Skin epidermis (tissue), 12 donors: ENCODE measurements around the gene PDE4D.
"Not testable (repeated sequence)": the region's sequence is repeated elsewhere in the genome, so short reads cannot be mapped to it uniquely, and the experiment has no call there.

Experiments used
- H3K27ac ChIP-seq, 21 experiments: fragments of 200-600 bp; sonication (generic) in 11 of 21; one replicate each; pipeline ENCODE4 v1.5.0; 2020; ENCODE audit warnings: mild to moderate bottlenecking in 3 of 21, inconsistent platforms in 2 of 21, moderate library complexity in 2 of 21
- H3K4me3 ChIP-seq, 7 experiments: fragments of 200-600 bp; sonication (generic) in 2 of 7; one replicate each; pipeline ENCODE4 v1.5.0; 2020; ENCODE audit warnings: inconsistent platforms in 2 of 7, mild to moderate bottlenecking in 2 of 7, moderate library complexity in 1 of 7

Gene PDE4D

DNA sequence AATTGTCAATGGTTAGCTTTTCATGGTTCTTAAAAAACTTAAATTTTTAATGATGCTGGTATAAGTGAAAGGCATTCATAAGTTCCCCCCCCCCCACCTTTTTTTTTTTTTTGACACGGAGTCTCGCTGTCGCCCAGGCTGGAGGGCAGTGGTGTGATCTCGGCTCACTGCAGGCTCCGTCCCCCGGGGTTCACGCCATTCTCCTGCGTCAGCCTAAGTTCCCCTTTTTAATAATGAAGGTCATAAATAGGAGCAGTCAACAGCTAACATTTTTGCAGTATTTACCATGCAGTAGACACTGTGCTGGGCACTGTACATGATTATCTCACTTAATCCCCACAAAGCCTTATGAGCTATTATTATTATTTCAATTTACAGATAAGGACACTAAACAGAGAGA, 556.3 kb downstream of the PDE4D start:
- no peak overlapping the region for H3K4me3 ChIP-seq
- H3K27ac ChIP-seq, result no peak overlapping the region

DNA sequence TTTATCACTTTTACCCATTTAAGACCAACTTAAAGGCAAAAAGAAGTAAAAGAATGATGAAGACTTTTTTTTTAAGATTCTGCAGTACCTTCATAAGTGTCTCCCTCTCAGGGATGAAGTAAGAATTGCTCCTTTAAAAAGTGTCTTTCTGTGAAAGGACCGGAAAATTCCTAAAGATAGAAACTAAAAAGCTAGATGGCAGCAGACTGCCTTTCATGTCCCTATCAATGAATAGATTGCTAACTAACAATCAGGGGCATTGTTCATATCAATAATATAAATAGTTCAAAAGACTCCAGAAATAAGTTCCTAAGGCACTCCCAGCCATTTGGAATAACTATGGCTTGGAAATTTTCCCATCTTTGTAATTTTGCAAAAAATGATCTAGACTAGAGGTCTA, 558.0 kb downstream of the PDE4D start:
- Histone ChIP-seq H3K27ac (no peak overlapping the region), H3K4me3 (no peak overlapping the region)

GRCh38 chr5:59333416-59333815, 560.1 kb downstream of the PDE4D start:
- Histone ChIP-seq H3K4me3 (no peak overlapping the region), H3K27ac (no peak overlapping the region)

GRCh38 chr5:59332236-59332973, 561.1 kb downstream of the PDE4D start:
- Histone ChIP-seq H3K27ac (no peak overlapping the region), H3K4me3 (no peak overlapping the region)

- H3K27ac ChIP-seq, result no peak overlapping the region
Observed at GRCh38 chr5:59330680-59331079, 562.8 kb downstream of the PDE4D start.

GRCh38 chr5:59328709-59329296, 564.7 kb downstream of the PDE4D start:
- Histone ChIP-seq H3K4me3 (no peak overlapping the region), H3K27ac (no peak overlapping the region)

More at GRCh38 chr5:59330680-59331079, 562.8 kb downstream of the PDE4D start:
- H3K4me3 ChIP-seq, result no peak overlapping the region

DNA sequence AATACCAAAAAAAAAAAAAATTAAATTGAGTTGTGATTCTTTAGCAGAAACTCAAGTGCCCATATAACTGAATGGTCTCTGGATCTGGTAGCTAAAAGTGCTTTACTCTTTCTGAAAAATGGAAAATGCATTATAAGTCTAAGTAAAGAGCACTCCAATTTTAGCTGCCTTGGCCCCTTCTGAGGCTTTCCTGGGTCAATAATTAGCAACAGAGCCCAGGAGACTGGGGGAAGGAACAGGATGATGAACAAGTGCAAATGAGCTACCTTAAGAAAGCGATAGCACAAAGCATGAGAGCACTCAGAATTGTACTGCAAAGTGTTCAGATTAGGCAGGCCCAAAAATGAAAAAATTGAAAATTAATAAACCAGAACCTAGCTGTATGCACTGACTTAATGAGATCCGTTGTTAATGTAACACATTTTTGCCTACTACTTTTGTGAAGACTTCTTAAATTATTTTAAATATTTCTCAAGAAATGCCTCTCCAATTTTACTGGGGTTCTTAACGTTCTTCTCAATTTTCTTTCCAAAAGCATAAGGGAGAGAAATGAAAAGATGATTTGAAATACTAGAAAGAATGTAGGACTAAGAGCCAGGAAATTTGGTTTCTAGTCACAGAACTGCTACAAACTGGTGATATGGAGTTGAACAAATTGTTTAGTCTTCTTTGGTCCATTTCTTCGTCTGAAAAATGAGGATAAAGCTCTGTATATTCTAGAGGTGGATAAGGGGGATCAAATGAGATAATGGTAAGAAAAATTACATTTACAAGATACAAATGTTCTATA, 566.1 kb downstream of the PDE4D start:
- no peak overlapping the region for H3K27ac ChIP-seq
- H3K4me3 ChIP-seq, result no peak overlapping the region

DNA sequence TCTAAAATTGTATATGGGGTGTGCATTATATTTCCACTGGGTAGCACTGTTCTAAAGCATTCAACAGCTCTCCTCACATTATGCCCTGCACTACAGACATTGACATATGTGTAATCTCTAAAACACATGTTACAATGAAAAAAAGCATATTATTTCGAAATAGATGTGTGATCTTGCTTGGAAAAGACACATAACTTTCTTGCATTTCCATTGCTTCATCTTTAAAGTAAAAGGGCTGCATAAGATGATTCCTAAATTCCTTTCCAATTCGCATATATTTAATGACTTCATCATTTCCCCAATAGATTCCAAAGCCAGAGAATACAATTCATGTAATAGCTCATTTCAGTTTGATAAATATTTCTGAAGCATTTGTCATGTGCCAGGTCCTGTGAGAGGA, 566.9 kb downstream of the PDE4D start:
- no peak overlapping the region for H3K27ac ChIP-seq
- no peak overlapping the region for H3K4me3 ChIP-seq

GRCh38 chr5:59325070-59325469, 568.5 kb downstream of the PDE4D start:
- no peak overlapping the region for H3K27ac ChIP-seq

DNA sequence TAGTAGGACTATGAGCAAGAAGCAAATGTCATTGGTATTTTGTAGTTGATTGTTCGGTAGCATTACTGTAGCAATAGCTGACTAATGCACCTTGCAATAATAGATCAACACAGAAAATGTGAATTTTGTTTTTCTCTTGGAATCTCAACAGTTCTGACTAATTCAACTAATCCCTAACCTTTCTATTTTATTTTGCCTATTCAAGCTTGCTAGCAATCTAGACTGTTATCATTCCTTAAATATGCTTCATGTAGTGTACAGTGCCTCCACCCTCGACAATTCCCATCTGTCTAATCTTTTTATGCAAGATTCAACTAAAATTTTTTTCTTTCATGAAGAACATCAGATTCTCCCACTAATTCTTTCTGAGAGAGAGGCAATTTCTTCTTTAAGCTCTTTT, 570.6 kb downstream of the PDE4D start:
- no peak overlapping the region for H3K27ac ChIP-seq

More at GRCh38 chr5:59325070-59325469, 568.5 kb downstream of the PDE4D start:
- H3K4me3 ChIP-seq, result no peak overlapping the region

GRCh38 chr5:59322058-59322457, 571.5 kb downstream of the PDE4D start:
- Histone ChIP-seq H3K27ac (no peak overlapping the region), H3K4me3 (no peak overlapping the region)

More for the DNA sequence above, 570.6 kb downstream of the PDE4D start:
- no peak overlapping the region for H3K4me3 ChIP-seq

GRCh38 chr5:59321642-59322041, 571.9 kb downstream of the PDE4D start:
- Histone ChIP-seq H3K27ac (no peak overlapping the region), H3K4me3 (no peak overlapping the region)

GRCh38 chr5:59320420-59320819, 573.1 kb downstream of the PDE4D start:
- Histone ChIP-seq H3K27ac (no peak overlapping the region), H3K4me3 (no peak overlapping the region)

DNA sequence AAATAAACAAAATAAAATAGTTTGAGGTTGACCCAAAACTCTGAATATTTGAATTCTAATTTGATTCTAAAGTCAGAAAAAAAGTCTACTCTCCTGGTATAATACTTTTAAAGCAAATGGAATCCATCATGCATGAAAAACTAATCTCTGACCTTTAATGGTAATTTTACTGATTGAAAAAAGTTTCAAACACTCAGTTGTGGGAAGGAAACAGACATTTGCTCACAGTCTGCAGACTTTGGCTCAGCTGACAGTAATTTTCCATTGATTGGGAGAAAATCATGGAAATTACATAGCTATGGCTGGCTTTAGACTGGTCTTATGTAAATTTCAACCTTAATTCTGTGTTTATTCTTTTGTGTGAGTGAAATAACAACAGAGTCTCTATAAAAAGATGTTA, 574.3 kb downstream of the PDE4D start:
- Histone ChIP-seq H3K4me3 (no peak overlapping the region), H3K27ac (no peak overlapping the region)

GRCh38 chr5:59317774-59318205, 575.7 kb downstream of the PDE4D start:
- H3K4me3 ChIP-seq, result no peak overlapping the region

DNA sequence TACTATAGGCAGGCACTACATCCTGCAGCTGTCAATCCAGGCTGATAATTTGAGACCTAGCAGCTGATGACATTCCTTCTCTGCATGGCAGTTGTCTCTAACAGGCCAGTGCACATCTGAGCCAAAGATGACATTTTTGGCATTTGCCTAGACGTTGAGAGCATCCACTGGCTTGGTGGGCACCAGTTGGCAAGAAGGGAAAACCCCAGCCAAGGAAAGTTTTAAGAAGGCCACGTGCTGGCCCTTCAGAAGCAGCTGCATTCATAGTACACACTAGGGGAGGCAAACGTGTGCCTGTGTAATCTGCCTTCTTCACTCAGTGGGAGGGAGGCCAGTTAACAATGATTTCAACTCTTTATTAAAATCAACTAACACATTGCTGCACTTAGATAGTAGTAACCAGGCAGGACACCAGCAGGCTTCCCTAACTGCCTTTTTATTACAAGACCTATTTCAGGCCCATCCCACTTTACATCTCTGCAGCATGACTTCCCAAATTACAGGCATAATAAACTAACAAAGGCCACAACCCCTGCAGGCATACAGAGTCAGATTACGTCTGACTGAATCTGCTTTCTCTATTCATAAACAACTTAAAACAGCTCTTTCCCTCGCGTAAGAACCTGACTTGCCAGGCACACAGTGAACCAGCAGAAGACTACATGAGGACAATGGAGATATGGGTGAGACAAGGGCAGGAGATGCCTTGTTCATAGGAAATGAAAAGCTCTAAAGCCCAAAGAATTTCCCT, 576.3 kb downstream of the PDE4D start:
- peak overlapping the region in 6 of 21 experiments; percentile 21 to 61 (median 48) for H3K27ac ChIP-seq
- no peak overlapping the region for H3K4me3 ChIP-seq

More at GRCh38 chr5:59317774-59318205, 575.7 kb downstream of the PDE4D start:
- H3K27ac ChIP-seq, result peak overlapping the region in 6 of 21 experiments; percentile 21 to 61 (median 48)

DNA sequence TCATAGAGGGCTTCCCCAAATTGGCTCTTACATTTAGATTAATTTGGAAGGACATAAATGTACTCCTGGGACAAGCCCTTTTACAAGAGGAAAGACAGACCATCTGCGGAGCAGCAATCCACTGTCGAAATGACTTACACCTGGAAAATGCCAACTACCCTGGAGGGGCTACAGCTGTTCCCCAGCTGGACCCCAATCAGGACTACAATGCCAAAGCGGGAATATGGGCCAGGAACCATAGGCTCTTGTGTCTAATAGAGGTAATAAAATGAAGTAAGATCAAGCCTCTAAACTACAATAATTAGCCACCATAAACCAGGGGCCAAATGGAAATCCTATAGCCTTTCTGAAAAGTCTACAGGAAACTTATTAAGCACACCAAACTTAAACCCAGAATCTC, 581.3 kb downstream of the PDE4D start:
- Histone ChIP-seq H3K27ac (no peak overlapping the region), H3K4me3 (no peak overlapping the region)

GRCh38 chr5:59308685-59309084, 584.8 kb downstream of the PDE4D start:
- not testable (repeated sequence) for H3K27ac ChIP-seq

DNA sequence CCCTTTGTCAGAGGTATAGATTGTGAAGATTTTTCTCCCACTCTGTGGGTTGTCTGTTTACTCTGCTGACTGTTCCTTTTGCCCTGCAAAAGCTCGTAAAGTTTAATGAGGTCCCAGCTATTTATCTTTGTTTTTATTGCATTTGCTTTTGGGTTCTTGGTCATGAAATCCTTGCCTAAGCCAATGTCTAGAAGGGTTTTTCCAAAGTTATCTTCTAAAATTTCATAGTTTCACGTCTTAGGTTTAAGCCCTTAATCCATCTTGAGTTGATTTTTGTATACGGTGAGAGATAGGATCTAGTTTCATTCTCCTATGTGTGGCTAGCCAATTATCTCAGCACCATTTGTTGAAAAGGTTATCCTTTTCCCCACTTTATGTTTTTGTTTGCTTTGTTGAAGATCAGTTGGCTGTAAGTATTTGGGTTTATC, 590.2 kb downstream of the PDE4D start:
- not testable (repeated sequence) for H3K4me3 ChIP-seq, H3K27ac ChIP-seq

More at GRCh38 chr5:59308685-59309084, 584.8 kb downstream of the PDE4D start:
- not testable (repeated sequence) for H3K4me3 ChIP-seq

DNA sequence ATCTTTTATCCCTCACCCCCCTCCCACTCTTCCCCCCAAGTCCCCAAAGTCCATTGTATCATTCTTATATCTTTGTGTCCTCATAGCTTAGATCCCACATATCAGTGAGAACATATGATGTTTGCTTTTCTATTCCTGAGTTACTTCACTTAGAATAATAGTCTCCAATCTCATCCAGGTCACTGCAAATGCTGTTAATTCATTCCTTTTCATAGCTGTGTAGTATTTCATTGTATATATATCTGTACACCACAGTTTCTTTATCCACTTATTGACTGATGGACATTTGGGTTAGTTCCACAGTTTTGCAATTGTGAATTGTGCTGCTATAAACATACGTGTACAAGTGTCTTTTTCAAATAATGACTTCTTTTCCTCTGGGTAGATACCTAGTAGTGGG, 591.0 kb downstream of the PDE4D start:
- H3K4me3 ChIP-seq, H3K27ac ChIP-seq: not testable (repeated sequence)
